Measurements from ENCODE around the gene C1QTNF2.

GRCh38 chr5:160379511-160379910, 9.1 kb upstream of the C1QTNF2 start:
- TF ChIP-seq TAF1 (IDR thresholded peaks at IDR 0.05; ENCODE audit: low read depth, low read length) = no peak
- no peak for TF ChIP-seq POLR2A (IDR thresholded peaks at IDR 0.05; ENCODE audit: low read depth, low read length)
- TF ChIP-seq POLR2AphosphoS5 (IDR thresholded peaks at IDR 0.05; ENCODE audit: low read depth, low read length) = no peak
- no peak for TF ChIP-seq POU2F2 (IDR thresholded peaks at IDR 0.05; ENCODE audit: low read depth, low read length)
- TF ChIP-seq SPI1 (IDR thresholded peaks at IDR 0.05; ENCODE audit: low read depth, low read length) = no peak

Data from GM12891 (cell line).